GM04503 (cell line): ENCODE measurements around the gene RER1.

Source experiments
- DNase-seq: peaks from one replicate; pipeline ENCODE4 v3.0.0-alpha.2; 2012; ENCODE audit warnings: low read depth

Gene RER1

DNA sequence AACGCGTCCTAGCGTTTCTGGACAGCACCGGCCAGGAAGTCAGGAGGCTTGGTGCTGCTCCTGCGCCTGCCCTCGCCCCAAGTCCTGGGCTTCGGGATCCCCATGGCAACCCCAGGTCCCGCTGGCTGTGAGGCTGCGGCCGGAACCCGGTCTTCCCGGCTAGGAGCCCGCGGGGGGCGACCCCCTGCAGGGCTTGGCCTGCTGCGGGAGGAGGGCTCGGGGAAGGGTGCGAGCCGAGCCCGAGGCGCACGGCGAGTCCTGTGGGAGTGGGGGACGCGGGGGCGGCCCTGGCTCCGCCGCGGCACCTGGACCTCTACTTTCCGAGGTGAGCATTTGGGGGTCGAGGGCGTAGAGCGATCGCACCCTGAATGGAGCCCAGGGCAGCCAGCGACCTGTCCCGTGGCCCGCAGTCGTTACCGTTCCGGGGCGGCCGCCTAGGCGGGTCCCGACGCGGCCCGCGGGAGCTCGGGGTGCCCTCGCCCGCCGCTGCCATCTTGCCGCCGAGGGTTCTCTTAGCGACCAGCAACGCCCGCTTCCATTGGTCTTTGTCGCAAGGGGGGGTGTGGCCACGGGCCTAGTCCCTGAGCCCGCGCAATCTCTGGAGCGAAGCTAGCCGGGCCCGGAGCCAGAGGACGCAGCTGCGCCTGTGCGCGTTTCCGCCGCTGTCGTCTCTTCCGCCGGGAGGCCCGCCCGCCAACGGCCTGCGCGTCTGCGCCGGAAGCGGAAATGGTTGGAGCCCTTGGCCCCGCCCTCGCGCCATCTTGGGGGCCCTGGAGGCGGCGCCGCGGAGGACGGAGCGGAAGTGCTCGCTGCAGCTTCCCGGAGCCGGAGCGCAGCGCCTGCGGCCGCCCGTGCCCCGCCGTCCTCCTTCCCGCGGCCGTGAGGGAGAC is at the start of gene RER1, which contains the start of gene MORN1:
RER1 (plus strand) TSS at position 801 of the 890 bp plus-strand sequence. CDS start 3,950 bp downstream, outside the sequence.
MORN1 (minus strand) TSS at position 514 of the 890 bp plus-strand sequence; CDS start at position 493, 21 bp downstream.
- peak; percentile 88 for DNase-seq

DNA sequence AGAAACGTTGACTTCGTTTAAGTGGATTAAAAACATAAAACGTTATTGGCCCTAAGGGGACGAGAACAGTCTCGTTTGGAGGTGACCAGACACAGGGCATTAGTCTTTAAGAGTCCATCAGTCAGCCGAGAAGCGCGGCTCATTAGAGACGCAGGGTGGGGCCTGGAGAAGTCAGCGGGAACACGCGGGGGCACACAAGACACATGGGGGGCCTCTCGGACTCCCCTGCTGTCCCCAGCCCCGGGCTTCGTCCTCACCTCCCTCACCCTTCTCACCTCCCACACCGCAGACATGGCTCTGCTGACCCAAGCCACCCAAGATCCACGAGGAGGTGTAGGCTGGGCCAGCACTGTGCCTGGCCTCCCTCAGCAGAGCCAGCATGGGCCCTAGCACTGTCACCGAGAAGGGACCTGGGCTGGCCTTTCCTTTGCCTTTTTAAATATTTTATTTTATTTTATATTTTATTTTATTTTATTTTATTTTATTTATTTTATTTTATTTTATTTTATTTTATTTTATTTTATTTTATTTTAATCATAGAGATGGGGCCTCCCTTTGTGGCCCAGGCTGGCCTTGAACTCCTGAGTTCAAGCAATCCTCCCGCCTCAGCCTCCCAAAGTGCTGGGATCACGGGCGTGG is 49.1 kb upstream of the RER1 start:
- DNase-seq = no peak

- no peak for DNase-seq
These were observed 48.4 kb upstream of the RER1 start for GRCh38 chr1:2343023-2343935.

DNA sequence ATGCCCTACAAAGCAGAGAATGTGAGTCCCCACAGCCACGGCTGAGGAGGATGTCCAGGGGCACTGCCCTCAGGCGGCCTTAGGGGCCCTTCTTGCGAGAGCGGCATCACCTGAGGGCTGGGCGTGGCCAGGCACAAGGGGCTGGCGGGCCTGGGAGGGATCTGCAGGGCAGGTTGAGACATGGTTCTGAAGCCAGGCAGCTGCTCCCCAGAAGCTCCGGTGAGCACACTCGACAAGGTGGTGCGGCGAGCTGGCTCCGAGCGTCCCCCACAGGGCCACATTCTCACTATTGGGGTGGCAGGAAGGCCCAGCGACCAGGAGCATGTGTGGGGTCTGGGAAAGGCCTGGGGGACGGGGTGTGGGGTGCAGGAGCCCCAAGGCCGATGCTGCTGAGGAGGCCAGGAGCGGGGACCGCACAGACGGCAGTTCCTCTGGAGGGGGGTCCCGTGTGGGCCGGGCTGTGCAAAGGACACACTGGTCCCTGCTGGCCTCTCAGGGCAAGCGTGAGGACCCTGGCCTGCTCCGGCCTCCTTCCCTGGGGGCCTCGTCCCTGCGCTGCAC is 47.4 kb upstream of the RER1 start:
- DNase-seq = no peak

DNA sequence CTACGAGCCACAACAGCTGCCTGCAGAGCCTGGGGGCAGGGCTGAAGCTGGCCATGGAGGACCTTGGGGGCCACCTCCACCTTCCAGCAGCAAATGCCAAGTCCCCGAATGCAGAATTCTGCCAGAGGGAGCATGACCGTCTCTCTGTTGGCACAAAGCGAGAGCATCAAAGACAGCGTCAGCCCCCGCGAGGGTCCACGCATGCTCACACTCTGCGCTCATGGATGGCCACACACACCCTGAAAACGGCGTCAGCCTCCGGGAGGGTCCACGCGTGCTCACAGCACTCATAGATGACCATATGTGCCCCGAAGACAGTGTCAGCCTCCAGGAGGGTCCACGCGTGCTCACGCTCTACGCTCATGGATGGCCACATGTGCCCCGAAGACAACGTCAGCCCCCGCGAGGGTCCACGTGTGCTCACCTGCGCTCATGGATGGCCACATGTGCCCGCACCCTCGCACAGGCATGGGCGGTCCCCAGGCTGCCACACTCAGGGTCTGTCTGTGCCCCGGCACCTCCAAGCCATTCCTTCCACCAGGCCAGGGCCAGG is 46.8 kb upstream of the RER1 start:
- DNase-seq = no peak

DNA sequence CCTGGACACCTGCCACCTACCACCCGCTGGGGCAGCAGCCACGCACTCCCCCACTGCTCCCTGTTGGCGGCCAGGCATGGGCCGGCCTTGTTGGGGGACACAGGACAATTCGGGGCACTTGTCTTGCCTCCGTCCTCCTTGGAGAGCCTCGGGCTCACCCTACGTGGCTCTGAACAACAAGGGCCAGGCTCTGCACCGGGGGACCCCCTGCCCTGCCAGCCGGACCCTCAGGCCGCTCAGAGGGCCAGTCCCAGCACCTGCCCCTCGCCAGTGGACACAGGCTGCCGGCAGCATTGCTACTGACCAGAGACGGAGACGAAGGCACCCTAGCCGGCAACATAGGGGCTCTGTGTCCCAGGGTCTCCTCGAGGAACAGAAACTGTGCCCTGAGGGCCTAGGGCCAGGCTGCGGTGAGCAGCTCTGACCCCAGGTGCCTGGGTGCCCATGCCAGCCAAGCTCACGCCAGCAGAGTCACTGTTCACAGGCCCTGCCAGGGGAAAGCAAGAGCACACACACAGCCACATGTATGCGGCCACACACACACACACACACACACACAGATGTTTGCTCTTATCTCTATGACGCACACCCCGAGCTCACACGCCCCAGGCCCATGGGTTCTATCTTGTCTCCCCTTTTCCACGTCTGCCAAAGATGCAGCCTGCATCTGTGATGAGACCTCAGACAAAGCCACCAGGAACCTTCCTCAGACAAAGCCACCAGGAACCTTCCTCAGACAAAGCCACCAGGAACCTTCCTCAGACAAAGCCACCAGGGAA is 46.2 kb upstream of the RER1 start:
- DNase-seq = no peak

- DNase-seq = no peak
These were observed 44.8 kb upstream of the RER1 start for GRCh38 chr1:2346691-2347408.

DNA sequence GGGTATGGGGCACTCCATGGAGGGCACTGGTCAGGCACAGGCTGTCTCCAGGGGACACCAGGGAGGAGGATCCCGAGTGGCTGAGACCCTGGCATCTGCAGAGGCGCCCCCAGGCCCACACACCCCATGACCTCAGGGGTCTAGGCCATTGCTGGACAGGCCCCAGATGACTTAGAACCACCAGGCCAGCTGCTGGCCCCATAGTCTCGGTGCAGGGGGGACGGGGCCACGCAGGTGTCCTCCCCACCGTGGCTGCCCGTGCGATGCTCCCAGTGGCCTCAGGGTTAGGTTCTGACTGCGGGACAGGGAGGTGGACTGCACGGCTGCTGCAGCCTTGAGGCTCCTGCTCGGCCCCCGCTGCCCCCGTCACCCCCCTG is 44.2 kb upstream of the RER1 start:
- DNase-seq = no peak

DNA sequence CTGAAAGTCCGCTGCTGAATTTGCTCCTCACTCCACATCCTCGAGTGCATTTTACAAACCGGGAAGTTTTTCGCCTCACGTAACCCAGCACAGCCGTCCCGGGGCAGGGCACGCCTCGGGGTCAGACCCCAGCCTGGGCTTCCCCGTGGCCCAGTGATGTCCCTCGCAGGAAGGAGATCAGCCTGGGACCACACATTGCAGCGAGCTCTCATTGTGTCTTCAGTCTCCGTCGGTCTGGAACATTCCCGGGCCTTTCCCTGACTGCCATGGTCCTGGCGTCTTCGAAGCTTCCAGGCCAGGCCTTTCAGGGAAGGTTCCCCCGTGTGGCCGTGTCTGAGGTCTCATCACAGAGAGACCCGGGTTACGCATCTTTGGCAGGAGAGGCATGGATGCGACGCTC is 43.7 kb upstream of the RER1 start:
- DNase-seq = no peak

GRCh38 chr1:2348346-2349325 is 43.0 kb upstream of the RER1 start:
- DNase-seq = no peak

- DNase-seq = no peak
These were observed 41.8 kb upstream of the RER1 start for GRCh38 chr1:2349806-2350205.

GRCh38 chr1:2350501-2350900 is 41.1 kb upstream of the RER1 start:
- no peak for DNase-seq

DNA sequence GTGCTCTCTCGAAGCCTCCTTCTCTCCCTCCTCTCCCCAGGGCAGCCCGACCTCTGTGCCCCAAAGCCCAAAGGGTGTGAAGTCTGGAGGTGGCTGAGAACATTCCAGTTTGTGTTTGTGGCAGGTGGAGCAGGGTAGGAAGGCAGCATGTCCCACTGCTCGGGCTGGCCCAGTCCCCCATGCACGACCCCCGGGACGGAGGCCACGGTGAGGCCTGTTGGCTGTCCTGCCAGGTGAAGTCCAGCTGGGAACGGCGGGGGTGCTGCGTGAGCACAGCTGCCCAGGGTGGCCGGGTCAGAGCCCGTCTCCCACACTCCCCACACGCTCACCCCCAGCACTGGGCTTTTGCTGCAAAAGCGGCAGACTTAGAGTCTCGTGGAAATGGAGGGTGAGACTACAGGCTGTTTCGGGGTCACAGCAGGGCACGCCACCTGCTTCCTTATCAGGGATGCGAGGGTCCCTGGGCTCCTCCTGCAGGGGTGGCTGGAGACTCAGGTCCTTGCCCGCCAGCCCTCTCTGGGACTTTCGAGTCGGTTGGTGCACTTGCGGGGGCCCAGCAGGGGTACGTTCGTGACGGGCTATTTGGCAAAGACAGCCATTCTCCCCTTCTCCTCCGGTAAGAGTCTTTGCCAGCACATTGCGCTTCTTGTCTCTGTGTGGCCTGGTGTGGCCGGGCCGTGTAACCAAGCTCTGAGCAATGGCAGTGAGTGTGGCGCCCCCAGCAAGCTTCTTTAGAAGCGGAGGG is 40.6 kb upstream of the RER1 start:
- DNase-seq = no peak

DNA sequence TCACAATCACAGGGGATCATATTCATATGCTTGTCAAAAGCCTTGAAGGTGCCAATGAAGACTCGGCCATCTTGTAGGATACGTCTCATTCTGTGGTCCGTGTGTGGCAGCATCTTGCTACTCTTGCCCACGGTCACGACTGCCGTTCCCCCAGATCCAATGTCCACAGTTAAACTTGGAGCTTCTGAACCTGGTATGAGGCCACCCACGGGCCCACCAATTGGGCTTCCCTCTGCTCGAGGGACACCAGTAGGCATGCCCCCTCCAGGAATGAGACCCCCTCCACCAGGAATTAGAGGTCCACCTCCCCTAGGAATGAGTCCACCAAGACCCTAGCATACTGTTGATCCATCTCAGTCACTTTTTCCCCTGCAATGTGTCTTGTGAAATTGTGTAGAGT is 39.9 kb upstream of the RER1 start:
- no peak for DNase-seq

DNA sequence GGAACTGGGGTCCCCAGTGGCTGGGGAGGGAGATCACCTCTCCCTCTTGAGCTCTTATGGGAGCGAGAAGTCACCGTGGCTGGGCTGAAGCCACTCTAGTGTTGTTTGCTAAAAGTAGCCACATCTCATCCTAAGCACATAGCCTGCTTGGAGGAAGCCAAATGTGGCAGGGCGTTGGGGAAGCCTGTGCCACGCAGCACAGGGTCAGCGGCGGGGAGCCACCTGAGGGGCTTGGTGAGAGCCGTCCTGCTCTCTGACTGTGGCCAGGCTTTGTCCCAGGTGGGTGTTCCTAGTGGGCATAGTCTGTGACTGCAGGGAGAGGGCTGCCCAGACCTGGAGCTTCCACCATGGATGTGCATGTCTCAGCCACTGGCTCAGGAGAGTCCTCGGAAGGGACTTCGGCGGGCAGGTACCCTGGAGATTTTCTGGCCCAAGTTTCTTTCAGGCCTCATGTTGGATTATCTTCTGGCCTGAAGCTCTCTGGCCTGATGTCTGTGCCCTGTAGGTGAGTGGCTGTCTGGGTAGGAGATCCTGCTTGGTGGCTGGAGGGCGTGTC is 39.2 kb upstream of the RER1 start:
- DNase-seq = no peak

GRCh38 chr1:2352897-2353550 is 38.6 kb upstream of the RER1 start:
- DNase-seq = no peak
